PFSK-1 (cell line): ENCODE results near the gene YWHAG. TPM values are rescaled to one million over a fixed set of nuclear protein-coding genes. Genes with fewer than 3 reads are reported as not detected.

Experiments used
- FOXP2 ChIP-seq: optimal IDR thresholded peaks from 2 replicates; pipeline ENCODE3; 2011; ENCODE audit warnings: borderline replicate concordance, control low read depth, inconsistent platforms; ENCODE audit not compliant: insufficient read depth; ENCODE audit errors: extremely low read length, extremely low read depth
- POLR2AphosphoS5 ChIP-seq: IDR thresholded peaks from 2 replicates; pipeline ENCODE4 v1.6.1; 2012; ENCODE audit warnings: low read depth, mild to moderate bottlenecking, control low read depth, low read length, moderate library complexity
- REST ChIP-seq, 2 experiments: IDR thresholded peaks; 2 replicates each; pipeline versions ENCODE4 v1.6.1 to v1.8.0; 2011 to 2012; ENCODE audit warnings: low read depth in 2 of 2, low read length in 2 of 2, control low read depth in 1 of 2, inconsistent platforms in 1 of 2, mild to moderate bottlenecking in 1 of 2, moderate library complexity in 1 of 2; ENCODE audit not compliant: insufficient read depth in 1 of 2
- SIN3A ChIP-seq: IDR thresholded peaks from 2 replicates; pipeline ENCODE4 v1.6.1; 2012; ENCODE audit warnings: mild to moderate bottlenecking, low read length, moderate library complexity, borderline replicate concordance; ENCODE audit not compliant: insufficient read depth
- TAF1 ChIP-seq: IDR thresholded peaks from 2 replicates; pipeline ENCODE4 v1.6.1; 2012; ENCODE audit warnings: low read length, control low read depth, borderline replicate concordance; ENCODE audit not compliant: insufficient read depth
- polyA plus RNA-seq: library from polyadenylated mRNA; unstranded; fragments of >200 nt; gene quantifications from one replicate; pipeline ENCODE4 v1.2.1, GENCODE V29; 2012; ENCODE audit warnings: low read depth, missing spikeins; ENCODE audit not compliant: insufficient read length

Gene YWHAG
- polyA plus RNA-seq: 108 TPM

DNA sequence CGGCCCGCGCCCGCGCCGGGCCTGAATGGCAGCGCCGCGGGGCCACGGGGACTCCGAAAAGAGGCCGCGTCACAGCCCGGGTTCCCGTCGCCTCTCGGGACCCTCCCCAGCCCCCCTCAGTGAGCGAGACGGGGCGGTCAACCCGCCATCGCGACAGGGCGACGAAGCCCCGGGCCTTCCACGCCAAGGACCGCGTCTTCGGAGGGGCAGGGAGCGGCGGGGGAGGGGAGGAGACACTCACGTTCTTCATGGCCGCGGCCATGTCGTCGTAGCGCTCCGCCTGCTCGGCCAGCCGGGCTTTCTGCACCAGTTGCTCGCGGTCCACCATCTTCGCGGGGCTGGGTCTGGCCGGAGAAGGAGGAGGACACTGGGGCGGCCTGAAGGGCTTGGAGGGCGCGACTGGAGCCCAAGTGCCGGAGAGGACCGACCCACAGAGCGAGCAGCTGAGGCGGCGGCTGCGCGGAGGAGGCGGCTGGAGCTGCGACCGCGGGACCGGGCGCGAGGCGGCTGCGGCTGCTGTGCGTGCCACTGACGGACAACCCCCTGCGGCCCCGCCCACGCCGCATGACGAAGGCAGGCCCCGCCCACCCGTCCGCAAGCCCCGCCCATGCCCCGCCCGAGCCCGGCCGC is at the start of gene YWHAG:
YWHAG (minus strand) TSS at position 511 of the 630 bp plus-strand sequence; CDS start at position 328, 183 bp downstream.
- TF ChIP-seq FOXP2: peak; percentile 93
- TF ChIP-seq POLR2AphosphoS5: peak; percentile 99
- peak; percentile 85 for TF ChIP-seq TAF1
- no peak; the same call in none of the 2 replicates for TF ChIP-seq SIN3A
- TF ChIP-seq REST (IDR thresholded peaks at IDR 0.05; ENCODE audit: insufficient read depth in 1 of 2, low read depth in 2 of 2, low read length in 2 of 2): peak in 1 of 2 experiments; percentile 44; a peak in 1 of 4 replicates

GRCh38 chr7:76408121-76408560 is 49.4 kb upstream of the YWHAG start:
- no peak for TF ChIP-seq POLR2AphosphoS5
- no peak for TF ChIP-seq TAF1
- no peak for TF ChIP-seq REST (IDR thresholded peaks at IDR 0.05; ENCODE audit: insufficient read depth in 1 of 2, low read depth in 2 of 2, low read length in 2 of 2)
- TF ChIP-seq SIN3A: no peak
- no peak for TF ChIP-seq FOXP2

- TF ChIP-seq POLR2AphosphoS5 (no peak), SIN3A (no peak), REST (IDR thresholded peaks at IDR 0.05; ENCODE audit: insufficient read depth in 1 of 2, low read depth in 2 of 2, low read length in 2 of 2) (no peak), TAF1 (no peak), FOXP2 (no peak)
These were observed 48.9 kb upstream of the YWHAG start for GRCh38 chr7:76407718-76408117.

- no peak for TF ChIP-seq POLR2AphosphoS5
- no peak for TF ChIP-seq REST (IDR thresholded peaks at IDR 0.05; ENCODE audit: insufficient read depth in 1 of 2, low read depth in 2 of 2, low read length in 2 of 2)
- no peak for TF ChIP-seq TAF1
- no peak for TF ChIP-seq SIN3A
- no peak for TF ChIP-seq FOXP2
These were observed 46.9 kb upstream of the YWHAG start for GRCh38 chr7:76405738-76406137.
